Body of pancreas (tissue), 4 donors: Measurements from ENCODE around the gene OR51S1.

ENCODE experiments used
- CTCF ChIP-seq, 7 experiments: fragments of 450-650 bp in 4 of 7; fragments of 200-600 bp in 3 of 7; sonication (generic) in 3 of 7; IDR thresholded peaks; one replicate each; pipeline ENCODE4 v1.5.1; 2016 to 2019; ENCODE audit warnings: antibody characterized with exemption in 7 of 7
- POLR2A ChIP-seq, 3 donors: fragments of 450-650 bp; IDR thresholded peaks; one replicate each; pipeline ENCODE4 v1.6.1; 2016; ENCODE audit warnings: antibody characterized with exemption in 3 of 3, mild to moderate bottlenecking in 2 of 3

- TF ChIP-seq CTCF (IDR thresholded peaks at IDR 0.05) (no peak), POLR2A (IDR thresholded peaks at IDR 0.05) (no peak)
Measured at GRCh38 chr11:4887591-4887990, 38.6 kb upstream of the OR51S1 start.
